ENCODE results near the gene FOXL3.
"Not testable (repeated sequence)": the region's sequence is repeated elsewhere in the genome, so short reads cannot be mapped to it uniquely, and the experiment has no call there.

FOXL3 gene

DNA sequence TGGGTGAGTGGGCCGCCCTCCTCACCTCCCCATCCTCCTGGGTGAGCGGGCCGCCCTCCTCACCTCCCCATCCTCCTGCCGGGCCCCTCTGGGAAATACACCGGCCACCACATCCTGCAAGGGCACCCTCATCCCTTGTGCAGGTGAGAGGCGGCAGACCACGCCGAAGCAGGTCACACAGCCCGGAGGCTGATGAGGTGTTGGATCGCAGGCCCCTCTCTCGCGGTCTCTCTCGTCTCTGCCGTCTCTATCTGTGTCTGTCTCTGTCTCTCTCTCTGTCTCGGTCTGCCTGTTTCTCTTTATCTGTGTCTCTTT is 30.8 kb upstream of the FOXL3 start:
- TF ChIP-seq, protein P1, sequence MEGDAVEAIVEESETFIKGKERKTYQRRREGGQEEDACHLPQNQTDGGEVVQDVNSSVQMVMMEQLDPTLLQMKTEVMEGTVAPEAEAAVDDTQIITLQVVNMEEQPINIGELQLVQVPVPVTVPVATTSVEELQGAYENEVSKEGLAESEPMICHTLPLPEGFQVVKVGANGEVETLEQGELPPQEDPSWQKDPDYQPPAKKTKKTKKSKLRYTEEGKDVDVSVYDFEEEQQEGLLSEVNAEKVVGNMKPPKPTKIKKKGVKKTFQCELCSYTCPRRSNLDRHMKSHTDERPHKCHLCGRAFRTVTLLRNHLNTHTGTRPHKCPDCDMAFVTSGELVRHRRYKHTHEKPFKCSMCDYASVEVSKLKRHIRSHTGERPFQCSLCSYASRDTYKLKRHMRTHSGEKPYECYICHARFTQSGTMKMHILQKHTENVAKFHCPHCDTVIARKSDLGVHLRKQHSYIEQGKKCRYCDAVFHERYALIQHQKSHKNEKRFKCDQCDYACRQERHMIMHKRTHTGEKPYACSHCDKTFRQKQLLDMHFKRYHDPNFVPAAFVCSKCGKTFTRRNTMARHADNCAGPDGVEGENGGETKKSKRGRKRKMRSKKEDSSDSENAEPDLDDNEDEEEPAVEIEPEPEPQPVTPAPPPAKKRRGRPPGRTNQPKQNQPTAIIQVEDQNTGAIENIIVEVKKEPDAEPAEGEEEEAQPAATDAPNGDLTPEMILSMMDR (IDR thresholded peaks at IDR 0.05; ENCODE audit: low read depth, low read length) = no peak
- no peak overlapping the region for H3K4me3 ChIP-seq (ENCODE audit: low read depth, low read length)
- in situ Hi-C loops (cut with HindIII; ENCODE audit: low sequenced_read_pairs) = no loop called here
- DNase-seq (ENCODE audit: low read depth, low spot score) = no peak

- H3K4me3 ChIP-seq (ENCODE audit: low read depth, low read length) = no peak overlapping the region
- in situ Hi-C loops (cut with HindIII; ENCODE audit: low sequenced_read_pairs) = no loop called here
- DNase-seq (ENCODE audit: low read depth, low spot score) = no peak
- TF ChIP-seq, protein P1 (IDR thresholded peaks at IDR 0.05; ENCODE audit: low read depth, low read length) = no peak
Observed at GRCh38 chr7:259751-260405, 30.1 kb upstream of the FOXL3 start.

GRCh38 chr7:260441-261281 is 29.3 kb upstream of the FOXL3 start:
- TF ChIP-seq, protein P1 (IDR thresholded peaks at IDR 0.05; ENCODE audit: low read depth, low read length) = no peak
- DNase-seq (ENCODE audit: low read depth, low spot score) = no peak
- in situ Hi-C loops (cut with HindIII; ENCODE audit: low sequenced_read_pairs) = no loop called here
- H3K4me3 ChIP-seq (ENCODE audit: low read depth, low read length) = no peak overlapping the region

GRCh38 chr7:261341-262250 is 28.4 kb upstream of the FOXL3 start:
- TF ChIP-seq, protein P1 (IDR thresholded peaks at IDR 0.05; ENCODE audit: low read depth, low read length) = no peak
- in situ Hi-C loops (cut with HindIII; ENCODE audit: low sequenced_read_pairs) = no loop called here
- DNase-seq (ENCODE audit: low read depth, low spot score) = no peak
- H3K4me3 ChIP-seq (ENCODE audit: low read depth, low read length) = no peak overlapping the region

GRCh38 chr7:262251-262572 is 27.8 kb upstream of the FOXL3 start:
- no peak for DNase-seq (ENCODE audit: low read depth, low spot score)
- TF ChIP-seq, protein P1 (IDR thresholded peaks at IDR 0.05; ENCODE audit: low read depth, low read length) = no peak
- no peak overlapping the region for H3K4me3 ChIP-seq (ENCODE audit: low read depth, low read length)
- in situ Hi-C loops (cut with HindIII; ENCODE audit: low sequenced_read_pairs) = no loop called here

GRCh38 chr7:262631-263311 is 27.2 kb upstream of the FOXL3 start:
- DNase-seq (ENCODE audit: low read depth, low spot score); in situ Hi-C loops (cut with HindIII; ENCODE audit: low sequenced_read_pairs); H3K4me3 ChIP-seq (ENCODE audit: low read depth, low read length): not testable (repeated sequence)
- TF ChIP-seq, protein P1 (IDR thresholded peaks at IDR 0.05; ENCODE audit: low read depth, low read length) = peak; percentile 15

Measured in astrocyte of the spinal cord (primary cell).